Activated gamma-delta T cell treated with Interleukin-2 at 50 U/mL for 16 hours (primary cell): ENCODE results near the gene ELAVL3.

Source experiments
- DNase-seq: peaks from one replicate; pipeline ENCODE4 v3.0.0-alpha.2; 2020

The ELAVL3 gene

DNA sequence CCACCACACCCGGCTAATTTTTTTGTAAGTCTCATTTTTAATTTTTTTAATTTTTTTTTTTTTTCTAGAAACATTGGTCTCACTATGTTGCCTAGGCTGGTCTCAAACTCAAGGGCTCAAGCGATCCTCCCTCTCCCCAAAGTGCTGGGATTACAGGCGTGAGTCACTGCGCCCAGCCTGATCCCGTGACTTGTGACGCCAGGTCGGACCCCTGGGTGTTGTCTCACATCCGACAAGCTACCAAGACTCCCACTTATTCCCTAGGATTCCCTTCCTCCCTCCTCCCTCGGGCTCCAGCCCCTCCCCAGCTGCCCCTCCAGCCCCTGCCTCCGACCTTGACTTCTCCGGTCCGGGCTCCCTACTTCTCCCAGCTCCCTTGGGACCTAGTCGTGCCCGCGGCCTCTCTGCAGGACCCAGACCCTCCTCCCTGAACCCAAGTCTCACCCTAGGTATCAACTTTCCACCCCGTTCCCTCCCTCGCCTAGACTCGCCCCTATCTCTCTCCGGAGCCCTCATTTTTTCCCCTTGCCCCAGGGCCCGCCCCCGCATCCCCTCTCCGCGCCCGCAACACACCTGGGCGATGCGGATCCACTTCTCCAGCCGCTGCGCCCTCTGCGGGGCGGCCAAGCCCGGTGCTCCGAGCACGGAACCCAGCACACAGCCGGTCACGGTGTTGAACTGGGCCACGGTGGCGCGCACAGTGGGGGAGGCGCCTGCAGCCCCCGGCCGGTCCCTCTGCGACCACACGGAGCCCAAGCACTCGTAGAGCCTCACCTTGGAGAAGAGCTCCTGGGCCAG lies 74.8 kb downstream of the ELAVL3 start:
- no peak for DNase-seq

DNA sequence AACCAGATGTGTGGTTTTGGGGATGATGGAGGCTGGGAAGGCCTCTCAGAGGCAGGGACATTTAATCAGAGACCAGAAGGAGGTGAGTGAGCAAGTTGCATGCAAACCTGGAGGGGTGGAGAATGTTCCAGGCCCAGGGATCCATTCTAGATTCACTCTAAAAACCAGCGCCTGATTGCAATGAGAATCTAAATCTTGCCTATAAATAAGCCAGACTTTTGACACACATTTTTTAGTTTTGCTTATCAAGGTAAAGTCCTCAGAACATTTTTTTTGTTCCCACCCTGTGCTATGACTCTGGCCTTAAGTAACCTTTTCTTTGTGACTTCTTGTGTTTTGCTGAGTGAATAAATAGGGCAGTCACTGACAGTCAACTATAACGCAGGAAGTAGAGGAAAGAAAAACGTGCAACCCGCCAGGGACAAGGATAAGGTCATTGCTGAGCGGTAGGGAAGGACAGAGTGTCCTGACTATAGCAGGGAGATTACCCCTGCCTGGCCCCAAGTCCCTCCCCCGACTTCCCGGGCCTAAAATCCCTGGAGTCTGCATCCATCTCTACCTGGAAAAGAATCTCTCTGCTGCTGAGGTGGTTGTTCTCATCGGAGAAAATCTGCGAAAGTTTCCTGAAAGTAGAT lies 76.1 kb downstream of the ELAVL3 start:
- no peak for DNase-seq

DNA sequence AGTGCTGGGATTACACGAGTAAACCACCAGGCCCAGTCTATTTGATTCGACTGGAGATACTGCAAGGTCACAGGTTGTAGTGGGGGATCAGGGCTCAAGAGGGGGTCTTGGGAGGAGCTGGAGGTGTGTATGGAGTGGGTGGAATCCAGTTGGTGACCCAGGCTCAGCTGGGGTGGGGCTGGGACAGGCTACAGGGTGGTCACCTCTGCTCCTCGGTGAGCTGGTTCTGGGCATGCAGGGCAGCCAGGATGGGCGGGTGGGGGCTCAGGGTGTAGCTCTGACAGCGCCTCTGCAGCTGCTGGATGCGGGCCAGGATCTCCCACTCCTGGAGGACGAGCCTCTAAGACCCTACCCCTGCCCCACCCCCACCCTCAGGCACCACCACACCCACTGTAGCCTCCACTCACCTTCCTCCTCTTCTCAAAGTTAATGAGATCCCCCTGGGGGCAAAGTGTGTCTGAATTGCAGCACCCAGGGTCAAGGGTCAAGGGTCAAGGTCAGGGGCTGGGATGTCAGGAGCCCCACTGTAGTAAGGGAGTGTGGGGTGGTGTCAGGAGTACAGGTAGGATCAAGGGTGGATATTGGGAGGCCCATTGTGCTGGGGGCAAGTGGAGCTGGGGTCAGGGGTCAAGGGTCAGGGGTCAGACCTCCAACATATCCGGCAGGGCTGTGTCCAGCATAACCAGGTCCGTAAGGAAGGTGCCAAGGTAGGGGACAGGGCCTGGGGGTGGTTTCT lies 78.9 kb downstream of the ELAVL3 start:
- DNase-seq, result no peak
